KMS-11 (cell line): ENCODE data around the gene DST.

Source experiments
- H2AFZ ChIP-seq: fragments of 200-600 bp; sonication (generic); 2 replicates; pipeline ENCODE4 v1.6.1; 2016; ENCODE audit warnings: antibody characterized with exemption, mixed run types, low read depth
- H3K27ac ChIP-seq: fragments of 200-600 bp; sonication (generic); 2 replicates; pipeline ENCODE4 v1.6.1; 2016; ENCODE audit warnings: mild to moderate bottlenecking, mixed run types
- H3K27me3 ChIP-seq: fragments of 200-600 bp; sonication (generic); 2 replicates; pipeline ENCODE4 v1.6.1; 2017; ENCODE audit warnings: mild to moderate bottlenecking, low read depth, mixed run types, moderate library complexity; ENCODE audit not compliant: insufficient read depth
- H3K36me3 ChIP-seq: fragments of 200-600 bp; sonication (generic); 2 replicates; pipeline ENCODE4 v1.6.1; 2017; ENCODE audit warnings: mild to moderate bottlenecking, mixed run types; ENCODE audit not compliant: insufficient read depth
- H3K4me1 ChIP-seq: fragments of 200-600 bp; sonication (generic); 2 replicates; pipeline ENCODE4 v1.6.1; 2016; ENCODE audit warnings: mild to moderate bottlenecking, low read depth, mixed run types; ENCODE audit not compliant: poor library complexity, severe bottlenecking
- H3K4me2 ChIP-seq: fragments of 200-600 bp; sonication (generic); 2 replicates; pipeline ENCODE4 v1.7.0; 2016; ENCODE audit warnings: mild to moderate bottlenecking, mixed run types
- H3K4me3 ChIP-seq: fragments of 200-600 bp; sonication (generic); IDR thresholded peaks from 2 replicates; pipeline ENCODE4 v1.6.1; 2017; ENCODE audit warnings: low read depth, low read length, mixed read lengths; ENCODE audit not compliant: insufficient read depth
- H3K79me2 ChIP-seq: fragments of 200-600 bp; sonication (generic); 2 replicates; pipeline ENCODE4 v1.6.1; 2016; ENCODE audit warnings: low read depth, mixed run types; ENCODE audit not compliant: insufficient read depth
- H3K9ac ChIP-seq: fragments of 200-600 bp; sonication (generic); 2 replicates; pipeline ENCODE4 v1.6.1; 2016; ENCODE audit warnings: mild to moderate bottlenecking, mixed run types
- H4K20me1 ChIP-seq: fragments of 200-600 bp; sonication (generic); 2 replicates; pipeline ENCODE4 v1.6.1; 2016; ENCODE audit warnings: mild to moderate bottlenecking, mixed run types; ENCODE audit not compliant: insufficient read depth
- TF ChIP-seq, protein P1 (sequence below): fragments of 200-600 bp; sonication (generic); conservative IDR thresholded peaks from 2 replicates; pipeline ENCODE4 v1.6.1; 2017; ENCODE audit warnings: low read depth, mild to moderate bottlenecking, antibody characterized with exemption, low read length, moderate library complexity, mixed read lengths

Gene DST

DNA sequence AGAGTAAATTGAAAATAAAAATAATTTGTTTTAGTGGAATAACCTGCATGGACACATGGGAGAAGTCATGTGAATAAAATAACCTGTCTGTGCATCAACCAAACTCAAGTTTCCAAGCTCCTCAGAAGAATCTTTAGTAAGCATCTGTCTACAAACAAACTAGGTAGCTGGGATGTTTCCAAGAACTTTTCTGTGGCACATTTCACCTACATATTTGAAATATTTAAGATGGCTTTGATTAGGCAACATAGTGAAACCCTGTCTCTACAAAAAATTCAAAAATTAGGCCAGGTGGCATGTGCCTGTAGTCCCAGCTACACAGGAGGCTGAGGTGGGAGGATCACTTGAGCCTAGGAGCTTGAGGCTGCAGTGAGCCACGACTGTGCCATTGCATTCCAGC, 168.2 kb downstream of the DST start:
- H3K9ac ChIP-seq, result no peak overlapping the region

DNA sequence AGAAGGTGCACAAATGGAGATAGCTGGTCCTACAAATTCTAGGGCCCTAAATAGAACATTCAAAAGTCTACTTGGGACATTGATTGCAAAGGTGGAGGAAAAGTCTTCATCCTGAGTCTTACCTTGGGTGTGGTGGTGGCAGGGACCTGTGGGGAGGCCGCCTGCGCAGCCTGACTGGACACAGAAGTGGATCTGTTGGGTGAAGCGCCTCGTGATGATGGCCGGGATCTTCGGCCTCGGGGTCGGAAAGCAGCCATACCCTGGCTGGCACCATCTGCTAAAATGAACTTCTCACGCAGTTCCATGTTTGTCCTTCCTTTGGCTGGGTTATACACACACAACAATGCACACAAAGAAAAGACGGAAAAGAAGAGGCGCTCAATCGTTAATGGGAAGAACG, 179.2 kb downstream of the DST start:
- Histone ChIP-seq H3K79me2 (no peaks in the 10 kb centered on the region), H3K9ac (no peak overlapping the region), H3K4me3 (no peak overlapping the region), H3K27ac (no peak overlapping the region), H3K27me3 (no peaks in the 10 kb centered on the region), H4K20me1 (no peaks in the 10 kb centered on the region), H3K36me3 (no peaks in the 10 kb centered on the region; the same call in 1 of the 2 replicates), H3K4me1 (peaks cover 33% of the 10 kb centered on the region), H2AFZ (no peak overlapping the region), H3K4me2 (no peak overlapping the region)
- TF ChIP-seq, protein P1, sequence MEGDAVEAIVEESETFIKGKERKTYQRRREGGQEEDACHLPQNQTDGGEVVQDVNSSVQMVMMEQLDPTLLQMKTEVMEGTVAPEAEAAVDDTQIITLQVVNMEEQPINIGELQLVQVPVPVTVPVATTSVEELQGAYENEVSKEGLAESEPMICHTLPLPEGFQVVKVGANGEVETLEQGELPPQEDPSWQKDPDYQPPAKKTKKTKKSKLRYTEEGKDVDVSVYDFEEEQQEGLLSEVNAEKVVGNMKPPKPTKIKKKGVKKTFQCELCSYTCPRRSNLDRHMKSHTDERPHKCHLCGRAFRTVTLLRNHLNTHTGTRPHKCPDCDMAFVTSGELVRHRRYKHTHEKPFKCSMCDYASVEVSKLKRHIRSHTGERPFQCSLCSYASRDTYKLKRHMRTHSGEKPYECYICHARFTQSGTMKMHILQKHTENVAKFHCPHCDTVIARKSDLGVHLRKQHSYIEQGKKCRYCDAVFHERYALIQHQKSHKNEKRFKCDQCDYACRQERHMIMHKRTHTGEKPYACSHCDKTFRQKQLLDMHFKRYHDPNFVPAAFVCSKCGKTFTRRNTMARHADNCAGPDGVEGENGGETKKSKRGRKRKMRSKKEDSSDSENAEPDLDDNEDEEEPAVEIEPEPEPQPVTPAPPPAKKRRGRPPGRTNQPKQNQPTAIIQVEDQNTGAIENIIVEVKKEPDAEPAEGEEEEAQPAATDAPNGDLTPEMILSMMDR, result no peak

More for the DNA sequence above, 168.2 kb downstream of the DST start:
- TF ChIP-seq, protein P1, result no peak
- no peaks in the 10 kb centered on the region for H3K27me3 ChIP-seq
- no peaks in the 10 kb centered on the region for H3K4me1 ChIP-seq
- H2AFZ ChIP-seq, result no peak overlapping the region
- no peaks in the 10 kb centered on the region for H3K79me2 ChIP-seq
- H3K4me3 ChIP-seq, result no peak overlapping the region
- peaks cover 18% of the 10 kb centered on the region; the same call in 1 of the 2 replicates for H3K36me3 ChIP-seq
- H3K4me2 ChIP-seq, result no peak overlapping the region
- no peaks in the 10 kb centered on the region for H4K20me1 ChIP-seq
- H3K27ac ChIP-seq, result no peak overlapping the region

DNA sequence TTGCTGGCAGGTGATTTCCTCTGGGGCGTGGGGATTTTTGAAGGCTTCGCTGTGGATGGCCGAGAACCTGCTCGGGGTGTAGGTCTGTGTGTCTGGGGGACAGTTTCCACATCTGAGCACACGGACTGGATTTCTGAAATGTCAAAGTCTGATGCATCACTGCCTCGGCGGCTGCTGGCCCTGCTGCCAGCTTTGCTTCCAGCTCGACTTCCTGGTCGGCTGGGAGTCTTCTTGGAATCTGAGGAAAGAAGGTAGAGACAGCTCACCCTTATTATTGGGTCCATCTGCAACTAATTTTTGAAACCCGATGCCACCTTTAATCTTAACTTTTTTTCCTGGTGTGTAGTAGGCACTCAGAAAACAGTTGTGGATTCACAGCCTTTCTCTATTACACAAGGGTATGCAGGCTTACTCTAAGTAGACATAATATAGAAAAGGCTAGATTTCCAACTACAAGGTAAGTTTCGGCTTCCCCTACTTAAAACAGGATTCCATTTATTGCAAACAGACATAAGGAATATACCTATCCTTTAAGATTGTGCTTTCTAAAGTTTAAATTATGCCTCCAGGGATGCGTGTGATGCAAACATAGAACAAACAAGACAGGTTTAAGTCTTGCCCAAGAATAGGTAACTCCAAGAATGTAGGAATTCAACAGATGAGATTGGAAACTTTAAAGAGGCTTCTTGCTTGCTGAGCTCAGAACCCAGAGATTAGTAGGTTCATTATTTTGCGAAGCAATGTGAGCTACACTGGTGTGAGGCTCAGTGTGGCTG, 183.5 kb downstream of the DST start:
- Histone ChIP-seq H3K27me3 (no peaks in the 10 kb centered on the region), H3K27ac (no peak overlapping the region), H3K4me1 (peaks cover 33% of the 10 kb centered on the region), H3K4me3 (no peak overlapping the region), H3K36me3 (no peaks in the 10 kb centered on the region; the same call in 1 of the 2 replicates), H3K4me2 (no peak overlapping the region), H3K9ac (no peak overlapping the region), H2AFZ (no peak overlapping the region), H4K20me1 (no peaks in the 10 kb centered on the region), H3K79me2 (no peaks in the 10 kb centered on the region)
- TF ChIP-seq, protein P1, result no peak

DNA sequence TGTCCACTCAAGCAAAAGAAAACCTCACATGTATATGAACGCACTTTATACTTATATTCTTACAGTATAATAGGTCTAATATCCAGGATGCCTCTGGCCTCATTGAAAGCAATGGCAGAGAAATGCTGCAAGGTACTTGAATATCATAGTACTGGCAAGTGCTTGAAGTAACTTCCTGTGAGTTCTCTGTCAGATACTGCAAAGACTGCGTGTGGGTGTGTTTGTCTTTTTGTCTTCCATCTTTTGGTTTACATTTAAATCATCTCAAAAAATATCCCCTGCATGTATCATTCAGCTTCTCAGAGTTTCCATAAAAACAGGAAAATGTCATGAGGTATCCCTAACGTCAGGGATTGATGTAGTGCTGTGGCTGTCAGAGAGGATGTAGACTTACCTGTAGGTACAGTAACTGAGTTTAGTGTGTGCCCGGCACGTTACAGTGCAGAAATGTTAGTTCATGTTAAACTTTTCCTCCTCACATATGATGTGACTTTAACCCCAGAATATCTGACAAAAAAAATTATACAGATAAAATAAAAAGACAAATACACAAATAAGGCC, 184.3 kb downstream of the DST start:
- Histone ChIP-seq H3K27me3 (no peaks in the 10 kb centered on the region), H3K79me2 (no peaks in the 10 kb centered on the region), H3K36me3 (no peaks in the 10 kb centered on the region; the same call in 1 of the 2 replicates), H3K27ac (no peak overlapping the region), H3K4me2 (no peak overlapping the region), H3K4me3 (no peak overlapping the region), H2AFZ (no peak overlapping the region), H4K20me1 (no peaks in the 10 kb centered on the region), H3K4me1 (peaks cover 29% of the 10 kb centered on the region), H3K9ac (no peak overlapping the region)
- TF ChIP-seq, protein P1, result no peak
